ENCODE measurements around the gene CAT. TPM values are rescaled to one million over a fixed set of nuclear protein-coding genes. Genes with fewer than 3 reads are reported as not detected.
A peak's percentile ranks its signal among the peaks of the same experiment; 100 is the strongest.

Gene CAT
- total RNA-seq, 2 experiments from 2014 or later, result 35.0 to 37.7 TPM

- ChIA-PET CTCF (interaction anchor here (0.6 to 3.5 kb wide), 20 partner anchors 9 to 692 kb away, joined by 3 to 24 read pairs (median 5); partner anchors contain the start of genes ABTB2 and CAT), POLR2A (interaction anchor here (0.6 kb wide), 1 partner anchor 124 kb away, joined by 3 read pairs; no protein-coding TSS in a partner anchor)
- no peak overlapping the region for H3K4me3 Mint-ChIP-seq
- H3K4me1 Mint-ChIP-seq (ENCODE audit: low read depth), result peaks cover 5% of the 10 kb centered on the region
- H3K27ac Mint-ChIP-seq, result no peak overlapping the region
- H3K27me3 Mint-ChIP-seq (ENCODE audit: low read depth), result no peaks in the 10 kb centered on the region
- DNase-seq (peak; percentile 64), ATAC-seq (peak; percentile 53)
- H3K36me3 Mint-ChIP-seq (ENCODE audit: low read depth), result peaks cover 55% of the 10 kb centered on the region
- peaks cover 12% of the 10 kb centered on the region for H3K9me3 Mint-ChIP-seq (ENCODE audit: insufficient read depth)
Observed at GRCh38 chr11:34468209-34468841, 29.6 kb downstream of the CAT start.

GRCh38 chr11:34473603-34474169 lies 35.0 kb downstream of the CAT start:
- POLR2A ChIA-PET, result no interaction called here
- DNase-seq (no peak), ATAC-seq (no peak)
- H3K4me1 Mint-ChIP-seq (ENCODE audit: low read depth), result no peaks in the 10 kb centered on the region
- H3K27me3 Mint-ChIP-seq (ENCODE audit: low read depth), result peaks cover 3% of the 10 kb centered on the region
- no peak overlapping the region for H3K4me3 Mint-ChIP-seq
- no peaks in the 10 kb centered on the region for H3K9me3 Mint-ChIP-seq (ENCODE audit: insufficient read depth)
- CTCF ChIA-PET, result interaction anchor here (0.7 kb wide), 1 partner anchor 270 kb away, joined by 3 read pairs; no protein-coding TSS in a partner anchor
- no peak overlapping the region for H3K27ac Mint-ChIP-seq
- H3K36me3 Mint-ChIP-seq (ENCODE audit: low read depth), result peaks cover 19% of the 10 kb centered on the region

DNA sequence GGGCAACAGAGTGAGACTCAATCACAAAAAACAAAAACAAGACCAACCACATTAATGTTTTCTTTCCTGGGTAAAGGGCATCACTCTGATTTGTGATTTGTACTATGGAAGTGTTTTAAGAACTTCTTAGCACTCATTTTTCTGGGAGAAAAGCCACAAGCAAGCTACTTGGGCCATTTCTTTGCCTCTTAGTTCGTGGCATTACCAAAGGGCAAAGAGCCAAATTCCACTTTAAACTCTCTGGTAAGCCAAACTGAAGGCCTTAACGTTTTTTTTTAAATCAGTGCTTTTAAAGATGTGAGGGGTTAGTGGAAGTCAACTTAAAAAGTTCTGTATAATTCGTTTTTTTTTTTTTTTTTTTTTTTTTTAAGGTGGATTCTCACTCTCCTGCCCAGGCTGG lies 36.9 kb downstream of the CAT start:
- H3K36me3 Mint-ChIP-seq (ENCODE audit: low read depth), result peaks cover 19% of the 10 kb centered on the region
- no peak overlapping the region for H3K4me3 Mint-ChIP-seq
- POLR2A ChIA-PET, result no interaction called here
- CTCF ChIA-PET, result no interaction called here
- ATAC-seq (no peak), DNase-seq (no peak)
- H3K9me3 Mint-ChIP-seq (ENCODE audit: insufficient read depth), result no peaks in the 10 kb centered on the region
- peaks cover 19% of the 10 kb centered on the region for H3K27me3 Mint-ChIP-seq (ENCODE audit: low read depth)
- no peaks in the 10 kb centered on the region for H3K4me1 Mint-ChIP-seq (ENCODE audit: low read depth)
- no peak overlapping the region for H3K27ac Mint-ChIP-seq

DNA sequence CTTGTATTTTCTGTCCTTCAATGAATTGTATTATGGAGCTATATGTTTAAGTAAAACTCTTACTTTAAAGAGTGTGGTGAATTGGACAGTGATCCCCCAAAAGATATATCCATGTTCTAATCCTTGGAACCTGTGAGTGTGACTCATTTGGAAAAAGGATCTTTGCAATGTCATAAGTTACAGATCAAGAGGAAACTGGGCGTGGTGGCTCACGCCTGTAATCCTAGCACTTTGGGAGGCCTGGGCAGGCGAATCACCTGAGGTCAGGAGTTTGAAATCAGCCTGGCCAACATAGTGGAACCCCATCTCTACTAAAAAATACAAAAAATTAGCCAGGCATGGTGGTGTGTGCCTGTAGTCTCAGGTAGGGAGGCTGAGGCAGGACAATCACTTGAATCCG lies 38.1 kb downstream of the CAT start:
- Mint-ChIP-seq H3K27me3 (ENCODE audit: low read depth) (peaks cover 20% of the 10 kb centered on the region), H3K4me1 (ENCODE audit: low read depth) (no peaks in the 10 kb centered on the region), H3K9me3 (ENCODE audit: insufficient read depth) (no peaks in the 10 kb centered on the region), H3K27ac (no peak overlapping the region), H3K36me3 (ENCODE audit: low read depth) (peaks cover 12% of the 10 kb centered on the region), H3K4me3 (no peak overlapping the region)
- no peak for ATAC-seq
- DNase-seq, result no peak
- CTCF ChIA-PET, result interaction anchor here (1.3 kb wide), 1 partner anchor 36 kb away, joined by 3 read pairs; the partner anchor contains the start of gene ELF5
- POLR2A ChIA-PET, result no interaction called here

GRCh38 chr11:34478845-34479663 lies 40.3 kb downstream of the CAT start:
- H3K4me1 Mint-ChIP-seq (ENCODE audit: low read depth), result no peaks in the 10 kb centered on the region
- no peak for ATAC-seq
- H3K27ac Mint-ChIP-seq, result no peak overlapping the region
- no peak overlapping the region for H3K4me3 Mint-ChIP-seq
- no peaks in the 10 kb centered on the region for H3K9me3 Mint-ChIP-seq (ENCODE audit: insufficient read depth)
- ChIA-PET CTCF (interaction anchor here (1.3 kb wide), 1 partner anchor 10 kb away, joined by 3 read pairs; no protein-coding TSS in a partner anchor), POLR2A (no interaction called here)
- peaks cover 23% of the 10 kb centered on the region for H3K27me3 Mint-ChIP-seq (ENCODE audit: low read depth)
- DNase-seq, result no peak
- no peaks in the 10 kb centered on the region for H3K36me3 Mint-ChIP-seq (ENCODE audit: low read depth)

DNA sequence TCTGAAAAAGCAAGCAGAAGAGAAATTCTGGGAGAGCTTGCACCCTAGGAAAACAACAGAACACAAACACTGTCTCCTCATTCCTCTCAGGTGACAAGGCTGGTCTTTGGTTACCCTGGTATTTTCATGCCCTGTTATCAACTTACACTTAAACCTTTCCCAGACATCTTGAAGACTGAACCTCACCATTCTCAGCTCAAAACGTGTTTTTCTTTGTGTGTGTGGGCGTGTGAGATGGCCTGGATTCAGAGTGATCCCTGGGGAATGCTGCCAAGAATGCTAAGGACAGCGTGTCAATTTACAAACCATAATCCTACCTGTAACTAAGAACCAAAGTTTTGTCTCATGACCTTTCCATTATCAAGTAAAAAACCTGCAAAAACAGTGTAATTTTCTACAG lies 41.6 kb downstream of the CAT start:
- H3K27me3 Mint-ChIP-seq (ENCODE audit: low read depth), result peaks cover 23% of the 10 kb centered on the region
- POLR2A ChIA-PET, result interaction anchor here (0.7 kb wide), 1 partner anchor 58 kb away, joined by 3 read pairs; no protein-coding TSS in a partner anchor
- DNase-seq (no peak), ATAC-seq (no peak)
- H3K4me3 Mint-ChIP-seq, result no peak overlapping the region
- CTCF ChIA-PET, result interaction anchor here (0.7 to 0.9 kb wide), 2 partner anchors 12 to 398 kb away, joined by 3 read pairs; no protein-coding TSS in a partner anchor
- H3K36me3 Mint-ChIP-seq (ENCODE audit: low read depth), result no peaks in the 10 kb centered on the region
- H3K4me1 Mint-ChIP-seq (ENCODE audit: low read depth), result no peaks in the 10 kb centered on the region
- H3K9me3 Mint-ChIP-seq (ENCODE audit: insufficient read depth), result no peaks in the 10 kb centered on the region
- no peak overlapping the region for H3K27ac Mint-ChIP-seq

GRCh38 chr11:34481307-34481706 lies 42.6 kb downstream of the CAT start:
- peaks cover 23% of the 10 kb centered on the region for H3K27me3 Mint-ChIP-seq (ENCODE audit: low read depth)
- H3K4me1 Mint-ChIP-seq (ENCODE audit: low read depth), result no peaks in the 10 kb centered on the region
- H3K4me3 Mint-ChIP-seq, result no peak overlapping the region
- no peak for ATAC-seq
- no peaks in the 10 kb centered on the region for H3K36me3 Mint-ChIP-seq (ENCODE audit: low read depth)
- no peak overlapping the region for H3K27ac Mint-ChIP-seq
- ChIA-PET POLR2A (no interaction called here), CTCF (interaction anchor here (1.0 kb wide), 1 partner anchor 11 kb away, joined by 3 read pairs; no protein-coding TSS in a partner anchor)
- no peaks in the 10 kb centered on the region for H3K9me3 Mint-ChIP-seq (ENCODE audit: insufficient read depth)
- DNase-seq, result no peak

DNA sequence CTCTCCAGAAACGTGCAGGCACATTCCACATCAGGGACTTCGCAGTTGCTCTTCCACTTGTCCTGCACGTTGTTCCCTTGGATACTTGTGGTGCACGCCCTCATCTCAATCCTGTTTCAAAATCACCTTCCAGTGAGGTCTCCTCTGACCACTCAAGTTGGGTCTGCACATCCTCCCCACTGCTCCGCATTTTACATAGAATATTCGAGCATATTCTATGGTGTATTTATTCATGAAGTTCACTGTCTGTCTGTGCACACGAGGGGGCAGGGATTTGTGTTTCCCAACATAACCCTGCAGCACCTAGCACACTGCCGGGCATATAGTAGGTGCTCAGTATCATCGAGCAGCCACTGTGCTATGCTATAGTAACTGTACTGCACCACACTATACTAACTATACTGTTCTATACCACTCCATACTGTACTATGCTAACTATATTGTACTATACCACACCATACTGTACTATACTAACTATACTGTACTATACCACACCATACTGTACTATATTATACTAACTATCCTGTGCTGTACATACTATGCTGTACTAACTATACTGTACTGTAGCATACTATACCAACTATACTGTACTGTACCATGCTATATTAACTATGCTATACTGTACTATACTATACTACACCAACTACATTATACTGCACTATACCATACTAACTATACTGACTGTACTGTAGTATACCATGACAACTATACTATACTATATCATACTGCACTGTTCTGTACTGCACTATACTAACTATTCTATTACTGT lies 44.6 kb downstream of the CAT start:
- no peaks in the 10 kb centered on the region for H3K9me3 Mint-ChIP-seq (ENCODE audit: insufficient read depth)
- no peaks in the 10 kb centered on the region for H3K36me3 Mint-ChIP-seq (ENCODE audit: low read depth)
- peaks cover 21% of the 10 kb centered on the region for H3K27me3 Mint-ChIP-seq (ENCODE audit: low read depth)
- ATAC-seq, result no peak
- H3K27ac Mint-ChIP-seq, result no peak overlapping the region
- H3K4me1 Mint-ChIP-seq (ENCODE audit: low read depth), result no peaks in the 10 kb centered on the region
- H3K4me3 Mint-ChIP-seq, result no peak overlapping the region
- ChIA-PET CTCF (no interaction called here), POLR2A (no interaction called here)
- no peak for DNase-seq

GRCh38 chr11:34487430-34487829 lies 48.7 kb downstream of the CAT start:
- Mint-ChIP-seq H3K9me3 (ENCODE audit: insufficient read depth) (no peaks in the 10 kb centered on the region), H3K4me3 (no peak overlapping the region), H3K27ac (no peak overlapping the region), H3K27me3 (ENCODE audit: low read depth) (peaks cover 4% of the 10 kb centered on the region), H3K4me1 (ENCODE audit: low read depth) (no peaks in the 10 kb centered on the region), H3K36me3 (ENCODE audit: low read depth) (no peaks in the 10 kb centered on the region)
- DNase-seq (no peak), ATAC-seq (no peak)
- POLR2A ChIA-PET, result no interaction called here
- CTCF ChIA-PET, result interaction anchor here (1.0 to 1.1 kb wide), 2 partner anchors 25 to 106 kb away, joined by 3 read pairs; no protein-coding TSS in a partner anchor

GRCh38 chr11:34488855-34489557 lies 50.3 kb downstream of the CAT start:
- CTCF ChIA-PET, result interaction anchor here (1.6 kb wide), 1 partner anchor 10 kb away, joined by 3 read pairs; no protein-coding TSS in a partner anchor
- Mint-ChIP-seq H3K27me3 (ENCODE audit: low read depth) (no peaks in the 10 kb centered on the region), H3K4me3 (no peak overlapping the region), H3K4me1 (ENCODE audit: low read depth) (no peaks in the 10 kb centered on the region), H3K27ac (no peak overlapping the region), H3K36me3 (ENCODE audit: low read depth) (no peaks in the 10 kb centered on the region), H3K9me3 (ENCODE audit: insufficient read depth) (no peaks in the 10 kb centered on the region)
- POLR2A ChIA-PET, result no interaction called here
- no peak for ATAC-seq
- DNase-seq, result no peak

- no peak overlapping the region for H3K4me3 Mint-ChIP-seq
- H3K27ac Mint-ChIP-seq, result no peak overlapping the region
- H3K36me3 Mint-ChIP-seq (ENCODE audit: low read depth), result no peaks in the 10 kb centered on the region
- no peaks in the 10 kb centered on the region for H3K4me1 Mint-ChIP-seq (ENCODE audit: low read depth)
- ChIA-PET CTCF (no interaction called here), POLR2A (interaction anchor here (0.6 kb wide), 1 partner anchor 42 kb away, joined by 3 read pairs; no protein-coding TSS in a partner anchor)
- H3K9me3 Mint-ChIP-seq (ENCODE audit: insufficient read depth), result no peaks in the 10 kb centered on the region
- H3K27me3 Mint-ChIP-seq (ENCODE audit: low read depth), result peaks cover 4% of the 10 kb centered on the region
- DNase-seq (no peak), ATAC-seq (no peak)
Observed at GRCh38 chr11:34490304-34490703, 51.6 kb downstream of the CAT start.
